ENCODE results near the gene BCAS1.

BCAS1 gene, protein sequence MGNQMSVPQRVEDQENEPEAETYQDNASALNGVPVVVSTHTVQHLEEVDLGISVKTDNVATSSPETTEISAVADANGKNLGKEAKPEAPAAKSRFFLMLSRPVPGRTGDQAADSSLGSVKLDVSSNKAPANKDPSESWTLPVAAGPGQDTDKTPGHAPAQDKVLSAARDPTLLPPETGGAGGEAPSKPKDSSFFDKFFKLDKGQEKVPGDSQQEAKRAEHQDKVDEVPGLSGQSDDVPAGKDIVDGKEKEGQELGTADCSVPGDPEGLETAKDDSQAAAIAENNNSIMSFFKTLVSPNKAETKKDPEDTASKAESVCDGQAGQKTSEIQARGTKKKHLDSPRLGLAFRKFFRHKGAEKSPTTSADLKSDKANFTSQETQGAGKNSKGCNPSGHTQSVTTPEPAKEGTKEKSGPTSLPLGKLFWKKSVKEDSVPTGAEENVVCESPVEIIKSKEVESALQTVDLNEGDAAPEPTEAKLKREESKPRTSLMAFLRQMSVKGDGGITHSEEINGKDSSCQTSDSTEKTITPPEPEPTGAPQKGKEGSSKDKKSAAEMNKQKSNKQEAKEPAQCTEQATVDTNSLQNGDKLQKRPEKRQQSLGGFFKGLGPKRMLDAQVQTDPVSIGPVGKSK

GRCh38 chr20:54070187-54070987, at the start of gene BCAS1:
Gene BCAS1 (minus strand): TSS chr20:54070594. CDS start chr20:54058718, 11,876 bp downstream.
- DNase-seq (ENCODE audit: low read depth in 2 of 2), result no peak

DNA sequence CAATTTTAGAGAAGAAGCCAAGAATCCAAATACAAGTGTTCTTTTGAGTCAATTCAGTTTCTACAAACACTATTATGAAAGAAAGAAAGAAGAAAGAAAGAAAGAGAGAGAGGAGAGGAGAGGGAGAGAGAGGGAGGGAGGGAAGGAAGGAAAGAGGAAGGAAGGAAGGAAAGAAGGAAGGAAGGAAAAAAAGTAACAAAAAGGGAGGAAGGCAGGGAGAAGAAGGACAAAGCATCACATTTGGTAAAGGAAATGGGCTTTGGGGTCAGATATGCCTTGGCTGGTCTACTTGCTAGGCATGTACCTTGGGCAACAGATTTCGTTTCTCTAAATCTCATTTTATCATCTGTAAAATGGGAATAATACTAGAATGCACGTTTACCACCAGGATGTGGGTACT, 49.4 kb upstream of the BCAS1 start:
- no peak for DNase-seq (ENCODE audit: low read depth in 2 of 2)

- no peak for DNase-seq (ENCODE audit: low read depth in 2 of 2)
Measured at GRCh38 chr20:54118220-54119001, 48.0 kb upstream of the BCAS1 start.

- DNase-seq (ENCODE audit: low read depth in 2 of 2), result no peak
Measured at GRCh38 chr20:54116550-54117235, 46.3 kb upstream of the BCAS1 start.

DNA sequence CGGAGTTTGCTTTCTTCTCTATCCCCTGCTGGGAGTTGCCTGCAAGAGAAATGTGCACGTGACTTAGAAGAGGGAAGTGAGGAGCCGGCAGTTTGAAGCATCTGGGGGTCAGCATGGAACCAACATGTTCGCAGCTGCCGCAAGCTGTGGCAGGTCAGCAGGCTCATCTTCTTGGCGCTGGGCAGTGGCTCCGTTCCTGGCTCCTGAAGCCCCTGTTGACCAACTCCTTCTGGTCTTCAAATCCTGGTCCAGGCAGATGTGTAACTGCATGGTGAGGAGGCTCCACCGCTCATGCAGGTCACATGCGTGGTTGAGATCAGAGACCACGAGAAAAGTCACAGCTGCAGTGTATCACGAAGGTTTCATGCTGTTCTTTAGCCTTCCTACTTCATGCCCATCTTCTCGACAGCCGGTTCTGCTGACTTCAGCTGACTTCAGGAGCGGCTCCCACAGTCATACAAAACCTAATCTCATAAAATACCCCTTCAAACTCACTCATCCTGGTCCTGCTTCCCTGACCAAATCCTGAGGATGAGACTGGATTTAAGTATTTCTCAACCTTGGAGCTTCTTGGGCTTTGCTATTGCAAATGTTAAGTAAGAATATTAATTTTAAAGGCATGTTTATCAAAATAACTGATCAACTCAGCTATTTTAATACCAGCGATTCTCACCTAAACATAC, 44.9 kb upstream of the BCAS1 start:
- DNase-seq (ENCODE audit: low read depth in 2 of 2), result no peak

DNA sequence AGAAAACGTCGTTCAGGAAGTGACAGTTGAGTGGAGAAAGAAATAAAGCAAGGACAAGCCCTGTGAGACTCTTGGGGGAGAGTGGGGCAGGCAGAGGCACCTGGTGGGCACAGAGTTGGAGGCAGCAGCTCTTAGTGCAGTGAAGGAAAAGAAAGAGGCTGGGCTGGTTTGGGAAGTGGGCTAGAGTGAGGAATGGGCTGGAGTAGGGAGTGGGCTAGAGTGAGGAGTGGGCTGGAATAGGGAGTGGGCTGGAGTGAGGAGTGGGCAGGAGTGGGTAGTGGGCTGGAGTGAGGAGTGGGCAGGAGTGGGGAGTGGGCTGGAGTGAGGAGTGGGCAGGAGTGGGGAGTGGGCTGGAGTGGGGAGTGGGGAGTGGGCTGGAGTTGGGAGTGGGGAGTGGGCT, 43.7 kb upstream of the BCAS1 start:
- no peak for DNase-seq (ENCODE audit: low read depth in 2 of 2)

DNA sequence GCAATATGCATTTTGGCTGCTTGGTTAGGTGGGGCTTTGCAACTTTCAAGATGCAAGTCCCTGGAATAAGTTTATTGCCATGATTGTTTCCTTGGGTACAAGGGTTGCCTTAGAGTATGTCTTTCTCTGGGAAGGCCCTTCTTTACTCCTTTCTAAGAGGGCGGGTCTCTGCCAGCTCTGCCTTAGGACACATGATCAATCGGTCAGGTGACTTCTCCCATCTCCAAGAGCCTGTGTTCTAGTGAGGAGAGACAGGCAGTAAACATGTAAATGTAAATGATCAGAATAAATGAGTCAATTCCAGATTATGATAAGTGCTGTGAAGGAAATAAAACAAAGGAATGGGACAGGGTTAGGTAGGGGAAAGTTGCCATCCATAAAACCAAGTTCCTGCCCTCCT, 43.2 kb upstream of the BCAS1 start:
- DNase-seq (ENCODE audit: low read depth in 2 of 2), result no peak

DNA sequence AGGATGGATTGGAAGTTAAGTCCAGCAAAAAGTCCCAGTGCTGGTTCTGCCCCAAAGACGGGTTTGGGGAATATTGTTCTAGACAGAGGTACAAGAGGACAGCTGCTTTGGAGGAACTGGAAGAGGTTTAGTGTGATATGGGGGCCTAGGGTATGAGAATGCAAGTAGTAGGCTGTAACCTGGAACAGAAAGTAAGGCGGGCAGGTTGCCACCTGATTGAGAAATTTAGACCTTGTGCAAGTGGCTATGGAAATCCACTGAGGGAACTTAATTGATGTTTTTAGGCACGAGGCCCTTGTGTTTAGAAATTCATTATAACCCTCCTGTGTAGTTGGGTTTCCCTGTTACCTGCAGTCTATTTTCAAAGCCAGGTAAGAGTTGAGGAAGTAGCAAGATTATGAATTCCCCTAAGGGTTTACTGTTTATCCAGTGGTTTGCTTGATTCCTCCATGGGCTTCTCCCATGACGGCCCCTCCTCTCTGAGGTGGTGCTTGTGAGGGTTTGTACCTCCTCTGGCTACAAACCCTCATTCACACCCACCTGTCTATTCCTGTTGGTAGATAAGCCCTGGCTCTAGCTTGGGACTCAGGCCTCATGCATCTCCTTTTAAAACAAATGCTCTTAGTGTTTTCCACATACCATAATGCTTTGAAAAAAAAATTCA, 42.0 kb upstream of the BCAS1 start:
- DNase-seq (ENCODE audit: low read depth in 2 of 2), result no peak

GRCh38 chr20:54111460-54111859, 41.1 kb upstream of the BCAS1 start:
- no peak for DNase-seq (ENCODE audit: low read depth in 2 of 2)

DNA sequence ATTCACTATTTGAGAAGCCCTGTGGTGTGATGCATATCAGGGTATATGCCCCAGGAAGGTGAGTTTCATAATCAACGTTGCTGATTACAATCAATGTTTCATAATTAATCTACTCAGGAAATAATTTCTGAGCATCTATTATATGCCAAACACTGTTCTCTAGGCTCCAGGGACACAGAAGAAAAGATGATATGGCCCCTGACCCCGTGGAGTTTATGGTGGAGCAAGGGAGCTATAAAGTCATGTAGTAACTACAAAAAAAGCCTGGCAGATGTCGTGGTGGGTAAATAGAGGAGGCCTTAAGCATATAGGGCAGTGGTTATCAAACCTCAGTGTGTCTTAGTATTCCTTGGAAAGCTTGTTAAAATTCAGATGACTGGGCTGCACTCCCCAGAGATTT, 40.1 kb upstream of the BCAS1 start:
- no peak for DNase-seq (ENCODE audit: low read depth in 2 of 2)

- no peak for DNase-seq (ENCODE audit: low read depth in 2 of 2)
Measured at GRCh38 chr20:54110041-54110440, 39.6 kb upstream of the BCAS1 start.

GRCh38 chr20:54108817-54109216, 38.4 kb upstream of the BCAS1 start:
- DNase-seq (ENCODE audit: low read depth in 2 of 2), result no peak

- no peak for DNase-seq (ENCODE audit: low read depth in 2 of 2)
Measured at GRCh38 chr20:54108326-54108642, 37.9 kb upstream of the BCAS1 start.

DNA sequence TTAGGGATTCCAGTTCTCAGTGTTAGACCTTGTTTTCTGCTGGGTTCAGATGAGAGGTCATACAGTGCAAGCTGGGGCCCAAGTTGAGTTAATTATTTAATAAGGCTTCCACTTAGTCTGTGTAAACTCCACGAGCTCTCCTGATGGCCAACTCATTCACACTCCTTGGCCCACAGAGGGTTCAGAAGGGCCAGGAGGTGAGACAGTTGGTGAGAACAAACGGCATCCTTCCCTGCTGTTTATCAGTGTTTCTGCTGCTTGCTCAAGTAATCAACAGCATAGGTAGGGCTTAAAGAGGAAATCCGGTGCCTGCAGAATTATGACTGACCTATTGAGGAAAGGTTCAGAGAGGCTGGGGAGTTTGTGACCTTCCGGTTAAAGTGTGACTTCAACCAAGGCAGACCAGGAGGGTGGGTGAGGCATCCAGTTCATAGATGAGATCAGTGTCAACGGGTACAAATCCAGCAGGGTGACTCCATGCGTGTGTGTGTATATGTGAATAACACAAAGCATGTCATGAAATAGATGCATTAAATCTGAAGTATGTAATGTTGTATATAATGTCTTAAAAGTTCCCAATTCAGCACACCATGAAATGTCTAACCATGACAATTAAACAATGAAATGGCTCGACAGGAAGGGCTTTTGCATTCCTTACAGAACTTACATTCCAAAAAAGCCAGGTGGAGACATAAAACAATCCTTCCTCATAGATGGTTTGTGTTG, 37.4 kb upstream of the BCAS1 start:
- DNase-seq (ENCODE audit: low read depth in 2 of 2), result no peak

DNA sequence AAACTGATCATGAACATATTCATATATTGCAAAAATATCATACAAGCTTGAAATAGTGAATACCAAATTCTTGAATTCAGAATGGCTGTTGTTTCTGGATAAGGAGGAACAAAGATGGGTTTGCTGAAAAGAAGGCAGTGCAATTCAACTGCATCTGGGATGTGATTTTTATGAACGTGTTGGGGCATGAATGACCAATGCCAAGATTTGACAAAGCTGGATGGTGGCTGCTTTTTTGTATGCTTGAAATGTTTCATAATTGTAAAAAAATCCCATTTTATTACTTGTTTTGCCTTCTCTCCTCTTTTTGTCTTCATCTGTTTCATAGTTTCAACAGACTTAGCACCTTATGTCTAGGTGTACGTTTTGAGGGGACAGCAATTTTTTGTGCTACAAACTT, 36.8 kb upstream of the BCAS1 start:
- DNase-seq (ENCODE audit: low read depth in 2 of 2), result no peak

DNA sequence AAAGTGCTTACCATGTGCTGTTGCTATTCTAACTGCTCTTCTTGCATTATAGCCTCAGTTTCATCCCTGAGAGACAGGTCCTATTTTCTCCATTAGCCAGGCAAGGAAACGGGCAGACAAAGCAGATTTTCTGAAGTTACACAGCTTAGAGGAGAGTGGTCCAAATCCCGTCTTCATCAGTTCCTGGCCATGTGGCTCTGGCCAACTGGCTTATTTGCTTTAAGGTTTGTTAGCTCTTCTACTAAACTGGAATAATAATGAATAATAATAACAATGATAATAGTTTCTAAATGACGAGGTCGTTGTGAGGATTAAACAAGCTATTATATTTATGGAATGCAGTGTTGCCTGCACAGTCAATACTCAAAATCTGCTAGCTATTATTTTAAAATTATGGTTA, 35.8 kb upstream of the BCAS1 start:
- DNase-seq (ENCODE audit: low read depth in 2 of 2), result no peak

GRCh38 chr20:54105653-54106052, 35.3 kb upstream of the BCAS1 start:
- DNase-seq (ENCODE audit: low read depth in 2 of 2), result no peak

GRCh38 chr20:54104781-54105180, 34.4 kb upstream of the BCAS1 start:
- no peak for DNase-seq (ENCODE audit: low read depth in 2 of 2)

DNA sequence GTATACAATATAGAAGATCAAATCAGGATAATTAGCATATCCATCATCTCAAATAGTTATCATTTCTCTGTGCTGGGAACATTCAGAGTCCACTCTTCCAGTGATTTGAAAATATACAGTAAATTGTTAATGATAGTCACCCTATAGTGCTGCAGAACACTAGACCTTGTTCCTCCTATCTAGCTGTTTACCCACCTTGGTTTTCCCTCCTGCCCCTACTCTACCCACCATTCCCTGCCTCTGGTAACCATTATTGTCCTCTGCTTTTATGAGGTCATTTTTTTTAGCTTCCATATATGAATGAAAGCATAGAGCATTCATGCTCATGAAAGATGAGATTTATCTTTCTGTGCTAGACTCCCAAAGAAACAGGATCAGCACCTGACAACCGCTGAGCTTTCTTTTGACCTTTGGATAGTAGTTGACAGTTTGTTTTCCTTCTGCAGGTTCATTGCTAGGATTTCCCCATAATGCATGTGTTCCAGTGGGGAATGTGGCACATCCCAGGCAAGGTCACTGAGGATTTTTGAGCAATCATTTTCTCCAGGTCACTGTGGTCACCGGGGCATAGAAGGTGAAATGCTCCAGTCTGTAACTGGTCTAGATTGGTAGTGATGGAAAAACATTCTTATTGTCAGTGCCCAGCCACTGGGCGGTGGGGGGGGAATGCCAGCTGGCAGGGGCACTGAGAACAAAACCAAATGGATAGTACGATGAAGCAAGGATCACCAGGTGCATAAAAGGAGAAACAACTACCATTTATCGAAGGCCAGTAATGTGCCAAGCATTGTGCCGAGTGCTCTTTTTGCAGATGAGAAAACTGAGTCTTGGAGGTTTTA, 33.6 kb upstream of the BCAS1 start:
- DNase-seq (ENCODE audit: low read depth in 2 of 2), result no peak
